HEK293T (cell line): ENCODE measurements around the gene TCF7L1.

Source experiments
- CTCF ChIA-PET: fragments of 350-600 bp; formaldehyde crosslinking; extraction: SDS; loops from one replicate; lab custom pipeline; 2021; ENCODE audit warnings: antibody characterized with exemption, inconsistent platforms; lab: Yijun Ruan, JAX
- POLR2A ChIA-PET: fragments of 350-600 bp; formaldehyde crosslinking; extraction: SDS; loops from one replicate; lab custom pipeline; 2020; ENCODE audit warnings: antibody characterized with exemption, inconsistent platforms; lab: Yijun Ruan, JAX
- DNase-seq: peaks from one replicate; pipeline ENCODE4 v3.0.0; 2012; ENCODE audit warnings: mixed read lengths; ENCODE audit errors: extremely low spot score
- ARNT ChIP-seq: fragments of 450-650 bp; IDR thresholded peaks from 2 replicates; pipeline ENCODE4 v1.6.1; 2017; ENCODE audit warnings: mild to moderate bottlenecking
- BHLHE40 ChIP-seq: fragments of 450-650 bp; IDR thresholded peaks from 2 replicates; pipeline ENCODE4 v1.6.1; 2016; ENCODE audit warnings: mild to moderate bottlenecking, moderate library complexity, borderline replicate concordance
- CTBP1 ChIP-seq: fragments of 450-650 bp; IDR thresholded peaks from 2 replicates; pipeline ENCODE4 v1.6.1; 2016; ENCODE audit warnings: borderline replicate concordance
- ELF4 ChIP-seq: fragments of 450-650 bp; IDR thresholded peaks from 2 replicates; pipeline ENCODE4 v1.6.1; 2017; ENCODE audit warnings: antibody characterized with exemption
- FOXA1 ChIP-seq: fragments of 450-650 bp; IDR thresholded peaks from 2 replicates; pipeline ENCODE4 v1.6.1; 2016; ENCODE audit warnings: mild to moderate bottlenecking
- FOXK2 ChIP-seq: fragments of 450-650 bp; IDR thresholded peaks from 2 replicates; pipeline ENCODE4 v1.6.1; 2016; ENCODE audit warnings: mild to moderate bottlenecking
- FOXM1 ChIP-seq: fragments of 450-650 bp; IDR thresholded peaks from 2 replicates; pipeline ENCODE4 v1.6.1; 2017; ENCODE audit warnings: mild to moderate bottlenecking, borderline replicate concordance
- HDGF ChIP-seq: fragments of 450-650 bp; IDR thresholded peaks from 2 replicates; pipeline ENCODE4 v1.6.1; 2017; ENCODE audit warnings: antibody characterized with exemption, borderline replicate concordance
- L3MBTL2 ChIP-seq: fragments of 450-650 bp; conservative IDR thresholded peaks from 2 replicates; pipeline ENCODE4 v1.6.1; 2016; ENCODE audit warnings: mild to moderate bottlenecking
- LEF1 ChIP-seq: fragments of 450-650 bp; IDR thresholded peaks from 2 replicates; pipeline ENCODE4 v1.6.1; 2017; ENCODE audit warnings: mild to moderate bottlenecking, borderline replicate concordance
- NFRKB ChIP-seq: fragments of 450-650 bp; IDR thresholded peaks from 2 replicates; pipeline ENCODE4 v1.6.1; 2016; ENCODE audit warnings: mild to moderate bottlenecking, moderate library complexity
- SP1 ChIP-seq: fragments of 450-650 bp; IDR thresholded peaks from 2 replicates; pipeline ENCODE4 v1.6.1; 2017
- SUZ12 ChIP-seq: fragments of 450-650 bp; IDR thresholded peaks from 2 replicates; pipeline ENCODE4 v1.6.1; 2016; ENCODE audit warnings: mild to moderate bottlenecking
- TARDBP ChIP-seq: fragments of 450-650 bp; IDR thresholded peaks from 2 replicates; pipeline ENCODE4 v1.6.1; 2016
- ZNF384 ChIP-seq: fragments of 450-650 bp; IDR thresholded peaks from 2 replicates; pipeline ENCODE4 v1.6.1; 2016
- TF ChIP-seq, protein P1 (sequence below): fragments of 450-650 bp; IDR thresholded peaks from 2 replicates; pipeline ENCODE4 v1.6.1; 2016

The TCF7L1 gene

DNA sequence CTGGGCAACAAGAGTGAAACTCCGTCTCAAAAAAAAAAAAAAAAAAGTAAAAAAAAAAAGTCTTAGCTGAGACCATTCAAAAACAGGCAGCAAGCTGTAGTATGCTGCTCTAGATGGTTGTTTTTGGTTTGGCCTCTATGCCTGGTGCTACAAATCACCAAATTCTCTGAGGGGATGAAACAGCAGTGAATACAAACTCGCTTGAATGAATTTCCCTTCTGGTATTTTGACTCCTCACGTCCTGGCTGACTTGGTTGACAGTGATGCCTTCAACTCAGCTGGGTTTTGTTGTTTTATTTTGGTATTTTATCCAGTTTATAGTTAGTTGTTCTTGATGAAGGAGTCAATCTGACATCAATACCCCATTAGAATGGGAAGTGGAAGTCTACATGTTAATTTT lies 3.3 kb upstream of the TCF7L1 start:
- TF ChIP-seq, protein P1, sequence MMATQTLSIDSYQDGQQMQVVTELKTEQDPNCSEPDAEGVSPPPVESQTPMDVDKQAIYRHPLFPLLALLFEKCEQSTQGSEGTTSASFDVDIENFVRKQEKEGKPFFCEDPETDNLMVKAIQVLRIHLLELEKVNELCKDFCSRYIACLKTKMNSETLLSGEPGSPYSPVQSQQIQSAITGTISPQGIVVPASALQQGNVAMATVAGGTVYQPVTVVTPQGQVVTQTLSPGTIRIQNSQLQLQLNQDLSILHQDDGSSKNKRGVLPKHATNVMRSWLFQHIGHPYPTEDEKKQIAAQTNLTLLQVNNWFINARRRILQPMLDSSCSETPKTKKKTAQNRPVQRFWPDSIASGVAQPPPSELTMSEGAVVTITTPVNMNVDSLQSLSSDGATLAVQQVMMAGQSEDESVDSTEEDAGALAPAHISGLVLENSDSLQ: no peak
- TF ChIP-seq SUZ12 (no peak), BHLHE40 (no peak), FOXA1 (no peak), FOXK2 (no peak), HDGF (no peak), L3MBTL2 (no peak), NFRKB (no peak), ELF4 (no peak), SP1 (no peak), TARDBP (no peak), ZNF384 (no peak), ARNT (no peak), LEF1 (no peak)
- POLR2A ChIA-PET: no interaction called here
- no peak for DNase-seq
- CTCF ChIA-PET: interaction anchor here (1.1 kb wide), 1 partner anchor 170 kb away, joined by 5 read pairs; no protein-coding TSS in a partner anchor

DNA sequence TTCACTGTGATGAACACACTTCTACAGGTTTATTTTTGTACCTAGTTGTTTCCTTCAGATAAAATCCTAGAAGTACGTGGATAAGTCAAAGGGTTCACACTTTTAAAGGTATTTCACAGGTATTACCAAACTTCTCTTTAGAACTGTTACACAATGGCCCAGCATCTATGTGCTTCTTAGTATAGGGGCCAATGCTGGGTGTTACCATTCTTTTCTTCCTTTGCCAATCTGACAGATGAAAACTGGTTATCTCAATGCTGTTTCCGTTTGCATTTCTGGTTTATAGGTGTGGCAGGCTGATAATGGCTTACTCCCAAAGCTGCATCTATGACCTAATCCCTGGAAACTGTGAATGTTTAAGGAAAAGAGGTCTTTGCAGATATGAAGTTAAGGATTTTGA lies 2.8 kb upstream of the TCF7L1 start:
- ChIA-PET POLR2A (no interaction called here), CTCF (interaction anchor here (1.1 kb wide), 1 partner anchor 170 kb away, joined by 5 read pairs; no protein-coding TSS in a partner anchor)
- no peak for DNase-seq
- TF ChIP-seq L3MBTL2 (no peak), NFRKB (no peak), SP1 (no peak), SUZ12 (no peak), FOXK2 (no peak), ELF4 (no peak), FOXA1 (no peak), LEF1 (no peak), ARNT (no peak), CTBP1 (no peak), BHLHE40 (no peak), ZNF384 (no peak)
- TF ChIP-seq, protein P1: no peak

DNA sequence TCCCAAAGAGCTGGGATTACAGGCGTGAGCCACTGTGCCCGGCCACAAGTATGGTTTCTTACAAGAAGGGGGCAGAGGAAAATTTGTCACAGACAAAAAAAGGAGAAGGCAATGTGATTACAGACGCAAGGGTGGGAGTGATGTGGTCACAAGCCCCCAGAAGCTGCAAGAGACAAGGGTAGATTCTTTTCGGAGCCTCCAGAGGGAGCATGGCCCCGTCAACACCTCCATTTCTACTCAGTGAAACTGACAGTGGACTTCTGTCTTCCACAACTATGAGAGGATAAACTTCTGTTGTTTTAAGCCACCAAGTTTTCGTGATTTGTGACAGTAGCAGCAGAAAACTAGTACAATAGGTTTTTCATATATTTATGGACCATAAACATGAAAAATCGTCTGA lies 2.1 kb upstream of the TCF7L1 start:
- DNase-seq: no peak
- CTCF ChIA-PET: no interaction called here
- no peak for TF ChIP-seq BHLHE40
- TF ChIP-seq ZNF384: no peak
- TF ChIP-seq FOXM1: no peak
- no peak for TF ChIP-seq SUZ12
- no peak for TF ChIP-seq LEF1
- TF ChIP-seq HDGF: no peak
- TF ChIP-seq, protein P1: no peak
- no peak for TF ChIP-seq NFRKB
- no peak for TF ChIP-seq FOXA1
- POLR2A ChIA-PET: no interaction called here

DNA sequence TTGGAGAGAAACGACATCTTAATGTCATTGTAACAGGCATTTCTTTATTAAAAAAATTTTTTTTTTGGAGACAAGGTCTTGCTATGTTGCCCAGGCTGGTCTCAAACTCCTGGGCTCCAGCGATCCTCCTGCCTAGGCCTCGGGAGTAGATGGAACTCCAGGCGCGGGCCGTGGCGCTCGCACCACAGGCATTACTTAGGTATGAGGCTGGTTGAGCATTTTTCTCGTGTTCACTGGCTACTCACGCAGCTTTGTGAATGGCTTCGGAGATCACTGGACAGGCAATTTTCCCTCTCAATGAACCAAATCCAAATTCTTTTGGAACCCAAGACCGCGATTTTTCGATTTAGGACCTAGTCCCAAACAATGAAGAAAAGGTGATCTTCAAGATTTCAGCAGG lies 795 bp upstream of the TCF7L1 start:
- POLR2A ChIA-PET: interaction anchor here (1.3 to 1.9 kb wide), 2 partner anchors 10 to 24 kb away, joined by 3 to 9 read pairs; no protein-coding TSS in a partner anchor
- DNase-seq: peak; percentile 30
- TF ChIP-seq NFRKB: no peak
- no peak for TF ChIP-seq ARNT
- TF ChIP-seq ZNF384: no peak
- TF ChIP-seq FOXM1: no peak
- TF ChIP-seq ELF4: no peak
- TF ChIP-seq TARDBP: no peak
- TF ChIP-seq FOXK2: no peak
- TF ChIP-seq SP1: no peak
- TF ChIP-seq FOXA1: no peak
- CTCF ChIA-PET: interaction anchor here (0.7 to 2.2 kb wide), 11 partner anchors 9 to 154 kb away, joined by 3 to 8 read pairs (median 4); no protein-coding TSS in a partner anchor

DNA sequence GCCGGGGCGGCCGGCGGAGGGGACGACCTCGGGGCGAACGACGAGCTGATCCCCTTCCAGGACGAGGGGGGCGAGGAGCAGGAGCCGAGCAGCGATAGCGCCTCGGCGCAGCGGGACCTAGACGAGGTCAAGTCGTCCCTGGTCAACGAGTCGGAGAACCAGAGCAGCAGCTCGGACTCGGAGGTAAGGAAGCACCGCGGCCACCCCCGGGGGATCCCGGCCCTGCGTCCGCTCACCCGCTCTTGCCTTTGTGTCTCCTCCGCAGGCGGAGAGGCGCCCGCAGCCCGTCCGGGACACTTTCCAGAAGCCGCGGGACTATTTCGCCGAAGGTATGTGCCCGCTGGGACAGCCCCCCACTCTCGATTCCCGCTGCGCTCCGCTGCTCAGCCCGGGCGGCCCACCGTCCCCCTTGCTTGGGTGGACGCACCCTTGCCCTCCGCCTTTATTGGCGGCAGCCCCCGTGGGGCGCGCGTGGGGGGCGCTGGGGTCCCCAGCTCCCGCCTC lies 611 bp downstream of the TCF7L1 start:
- TF ChIP-seq FOXK2 (no peak), ARNT (no peak), CTBP1 (no peak), HDGF (no peak), FOXM1 (no peak), NFRKB (no peak), ZNF384 (no peak), ELF4 (no peak), SUZ12 (no peak), BHLHE40 (no peak), TARDBP (no peak), L3MBTL2 (no peak), LEF1 (no peak), SP1 (no peak), FOXA1 (no peak)
- TF ChIP-seq, protein P1: no peak
- peak; percentile 53 for DNase-seq
- ChIA-PET POLR2A (interaction anchor here (1.0 to 1.9 kb wide), 2 partner anchors 9 to 24 kb away, joined by 3 to 9 read pairs; no protein-coding TSS in a partner anchor), CTCF (interaction anchor here (0.6 to 2.2 kb wide), 6 partner anchors 9 to 167 kb away, joined by 3 to 8 read pairs (median 4); no protein-coding TSS in a partner anchor)
